Measurements from ENCODE around the gene PSG3.
"Not testable (repeated sequence)": the region's sequence is repeated elsewhere in the genome, so short reads cannot be mapped to it uniquely, and the experiment has no call there.

PSG3 gene

DNA sequence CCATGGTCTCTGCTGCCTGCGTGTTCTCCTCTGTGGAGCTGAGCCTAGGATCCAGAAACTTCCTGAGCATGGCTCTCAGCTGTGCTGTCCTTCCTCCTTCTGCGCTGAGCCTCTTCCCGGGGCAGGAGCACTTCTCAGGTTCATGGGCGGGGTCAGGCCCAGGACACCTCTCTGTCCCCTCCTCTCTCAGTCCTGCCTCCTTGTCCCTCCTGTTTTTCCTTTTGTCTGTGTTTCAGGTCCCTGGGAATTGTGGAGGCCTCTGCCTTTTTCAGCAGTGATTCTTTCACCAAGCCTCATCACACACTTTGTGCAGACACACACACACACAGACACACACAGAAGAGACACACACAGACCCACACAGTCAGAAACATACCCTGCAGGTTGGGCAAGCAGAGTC lies at the start of gene PSG3:
Gene PSG3, minus strand, starts transcription at position 101 of the 400 bp plus-strand sequence. Its CDS starts 97 bp downstream, at position 4.
- DNase-seq (ENCODE audit: extremely low read depth in 1 of 2, low read depth in 1 of 2): not testable (repeated sequence)

DNA sequence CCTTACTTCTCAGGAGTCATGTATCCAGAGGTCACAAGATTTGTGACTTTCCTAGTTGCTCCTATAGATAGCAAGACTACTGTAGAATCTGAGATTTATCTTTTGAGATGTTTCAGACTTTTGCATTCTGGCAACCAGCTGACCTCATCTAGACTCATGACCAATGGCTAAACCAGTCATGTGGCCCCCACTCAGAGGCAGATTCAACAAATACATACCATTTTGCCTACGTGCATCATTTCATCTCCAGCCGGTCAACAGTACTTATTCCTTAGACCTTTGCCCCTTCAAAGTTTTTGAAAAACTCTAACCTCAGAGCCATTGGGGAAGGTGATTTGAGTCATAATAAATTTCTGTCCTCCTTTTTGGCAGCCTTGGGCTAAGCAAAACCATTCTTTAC lies 48.5 kb upstream of the PSG3 start:
- not testable (repeated sequence) for DNase-seq (ENCODE audit: extremely low read depth in 1 of 2, low read depth in 1 of 2)

DNA sequence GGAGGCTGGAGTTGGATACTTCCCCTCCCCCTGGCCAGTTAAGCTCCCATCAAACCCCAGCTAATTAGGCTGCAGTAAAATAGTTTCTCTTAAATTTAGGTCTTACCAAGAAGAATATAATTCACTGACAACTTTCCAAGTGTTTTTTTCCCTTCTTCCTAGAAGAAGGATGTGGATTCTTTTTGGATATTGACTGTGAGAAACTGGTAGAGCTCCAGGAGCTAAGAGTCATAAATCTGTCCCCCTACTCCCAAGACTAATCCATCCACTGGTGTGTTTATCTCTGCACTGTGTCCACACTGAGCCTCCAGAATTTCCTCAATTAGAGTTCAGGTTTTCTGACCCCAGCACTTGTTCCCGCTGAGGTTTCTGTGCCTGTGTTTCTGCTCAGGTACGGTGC lies 47.5 kb upstream of the PSG3 start:
- DNase-seq (ENCODE audit: extremely low read depth in 1 of 2, low read depth in 1 of 2): not testable (repeated sequence)

DNA sequence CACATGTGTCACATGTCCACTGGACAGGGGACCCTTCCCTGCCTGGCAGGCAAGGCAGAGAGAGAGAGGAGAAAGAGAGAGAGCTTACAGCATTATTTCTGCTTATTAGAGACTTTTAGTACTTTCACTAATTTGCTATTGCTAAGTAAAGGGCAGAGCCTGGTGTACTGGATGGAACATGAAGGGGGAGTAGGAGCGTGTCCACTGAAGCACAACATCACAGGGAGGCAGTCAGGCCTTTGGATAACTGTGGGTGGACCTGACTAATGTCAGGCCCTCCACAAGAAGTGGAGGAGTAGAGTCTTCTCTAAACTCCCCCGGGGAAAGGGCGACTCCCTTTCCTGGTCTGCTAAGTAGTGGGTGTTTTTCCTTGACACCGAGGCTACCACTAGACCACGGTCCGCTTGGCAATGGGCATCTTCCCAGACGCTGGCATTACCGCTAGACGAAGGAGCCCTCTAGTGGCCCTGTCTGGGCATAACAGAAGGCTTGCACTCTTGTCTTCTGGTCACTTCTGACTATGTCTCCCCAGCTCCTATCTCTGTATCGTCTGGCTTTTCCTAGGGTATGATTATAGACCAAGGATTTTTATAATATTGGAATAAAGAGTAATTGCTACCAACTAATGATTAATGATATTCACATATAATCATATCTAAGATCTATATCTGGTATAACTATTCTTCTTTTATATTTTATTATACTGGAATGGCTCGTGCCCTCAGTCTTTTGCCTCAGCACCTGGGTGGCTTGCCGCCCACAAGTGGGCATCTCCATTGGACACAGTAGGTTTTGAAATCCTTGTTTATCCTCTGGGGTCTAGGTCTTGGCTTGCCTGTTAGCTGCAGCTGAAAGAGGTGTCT lies 36.7 kb upstream of the PSG3 start:
- peak in 1 of 2 donors; percentile 19 for DNase-seq (ENCODE audit: extremely low read depth in 1 of 2, low read depth in 1 of 2)

DNA sequence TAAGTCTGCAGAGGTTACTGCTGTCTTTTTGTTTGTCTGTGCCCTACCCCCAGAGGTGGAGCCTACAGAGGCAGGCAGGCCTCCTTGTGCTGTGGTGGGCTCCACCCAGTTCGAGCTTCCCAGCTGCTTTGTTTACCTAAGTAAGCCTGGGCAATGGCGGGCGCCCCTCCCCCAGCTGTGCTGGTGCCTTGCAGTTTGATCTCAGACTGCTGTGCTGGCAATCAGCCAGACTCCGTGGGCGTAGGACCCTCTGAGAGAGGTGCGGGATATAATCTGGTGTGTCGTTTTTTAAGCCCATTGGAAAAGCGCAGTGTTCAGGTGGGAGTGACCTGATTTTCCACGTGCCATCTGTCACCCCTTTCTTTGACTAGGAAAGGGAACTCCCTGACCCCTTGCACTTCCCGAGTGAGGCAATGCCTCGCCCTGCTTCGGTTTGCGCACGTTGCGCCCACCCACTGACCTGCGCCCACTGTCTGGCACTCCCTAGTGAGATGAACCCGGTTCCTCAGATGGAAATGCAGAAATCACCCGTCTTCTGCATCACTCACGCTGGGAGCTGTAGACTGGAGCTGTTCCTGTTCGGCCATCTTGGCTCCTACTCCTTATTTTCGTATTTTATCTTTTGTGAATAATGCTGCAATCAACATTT lies 34.4 kb upstream of the PSG3 start:
- DNase-seq (ENCODE audit: extremely low read depth in 1 of 2, low read depth in 1 of 2): not testable (repeated sequence)

DNA sequence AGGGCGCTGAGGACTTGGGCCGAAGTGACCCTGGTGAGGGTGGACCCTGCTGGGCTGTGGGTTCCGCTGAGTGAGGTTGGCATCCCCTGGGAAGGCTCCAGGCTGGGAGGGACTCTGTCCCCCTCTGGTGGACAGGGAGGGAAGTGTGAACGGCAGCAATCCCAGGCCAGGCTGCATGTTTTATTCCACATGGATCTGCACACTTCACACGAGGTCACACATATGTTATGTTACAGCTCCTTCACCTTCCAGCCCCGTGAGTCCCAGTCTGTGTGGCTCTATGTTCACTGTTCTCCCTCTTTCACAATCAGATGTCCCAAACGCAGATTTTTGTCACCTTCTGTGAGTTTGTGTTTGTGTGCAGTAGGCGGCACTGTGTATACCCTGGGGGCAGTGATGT lies 27.0 kb upstream of the PSG3 start:
- not testable (repeated sequence) for DNase-seq (ENCODE audit: extremely low read depth in 1 of 2, low read depth in 1 of 2)

DNA sequence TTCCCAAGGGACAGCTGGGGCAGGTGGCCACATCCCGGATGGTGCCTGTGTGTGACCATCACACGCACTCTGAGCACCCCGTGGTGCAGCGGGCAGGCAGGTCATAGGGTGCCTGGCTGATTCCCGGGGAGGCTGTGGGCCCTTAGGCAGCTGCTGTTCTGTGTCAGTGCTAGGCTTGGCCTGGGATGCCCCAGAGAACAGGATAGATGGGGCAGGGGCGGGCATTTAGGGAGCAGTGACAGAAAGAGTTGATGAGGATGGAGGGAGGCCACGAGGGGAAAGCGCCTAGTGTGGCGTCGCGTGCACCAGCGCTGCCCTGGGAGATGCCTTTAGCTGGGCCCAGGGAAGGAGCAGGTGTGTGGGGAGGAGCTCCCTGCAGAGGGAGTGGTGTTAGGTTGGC lies 26.6 kb upstream of the PSG3 start:
- not testable (repeated sequence) for DNase-seq (ENCODE audit: extremely low read depth in 1 of 2, low read depth in 1 of 2)

DNA sequence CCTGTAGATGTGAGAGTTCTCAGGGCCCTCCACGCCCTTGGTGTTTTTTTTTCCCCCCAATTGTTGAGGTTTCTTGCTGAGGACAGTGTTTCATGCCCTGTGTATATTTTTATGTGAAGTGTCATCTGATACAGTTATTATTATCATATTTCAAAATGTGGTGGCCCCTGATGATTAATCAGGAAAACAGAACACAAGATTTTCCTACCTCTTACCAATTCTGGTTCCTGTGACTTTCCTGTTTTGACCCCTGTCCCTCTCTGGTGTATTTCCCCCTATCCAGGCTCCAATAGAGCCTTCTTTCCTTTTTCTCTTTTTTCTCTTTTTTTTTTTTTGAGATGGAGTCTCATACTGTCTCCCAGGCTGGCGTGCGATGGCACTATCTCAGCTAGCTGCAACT lies 24.6 kb upstream of the PSG3 start:
- no peak for DNase-seq (ENCODE audit: extremely low read depth in 1 of 2, low read depth in 1 of 2)

DNA sequence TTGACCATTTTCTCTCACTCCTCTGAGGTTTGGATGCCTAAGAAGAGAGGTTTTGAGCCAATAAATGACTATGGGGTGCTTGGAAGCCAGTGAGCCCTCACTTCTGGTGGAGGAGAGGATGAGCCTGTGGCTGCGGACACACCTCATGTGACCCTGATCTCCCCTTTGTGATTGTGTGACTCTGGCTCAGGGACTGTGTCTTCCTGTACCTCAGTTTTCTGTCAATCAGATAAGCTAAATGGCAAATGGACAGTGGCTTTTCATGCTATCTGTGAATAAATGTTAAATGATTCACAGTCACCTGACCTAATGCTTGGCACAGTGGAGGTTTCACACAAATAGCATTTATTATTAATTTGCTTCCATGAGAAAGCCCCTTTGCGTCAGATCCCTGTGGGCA lies 22.5 kb upstream of the PSG3 start:
- DNase-seq (ENCODE audit: extremely low read depth in 1 of 2, low read depth in 1 of 2): no peak

DNA sequence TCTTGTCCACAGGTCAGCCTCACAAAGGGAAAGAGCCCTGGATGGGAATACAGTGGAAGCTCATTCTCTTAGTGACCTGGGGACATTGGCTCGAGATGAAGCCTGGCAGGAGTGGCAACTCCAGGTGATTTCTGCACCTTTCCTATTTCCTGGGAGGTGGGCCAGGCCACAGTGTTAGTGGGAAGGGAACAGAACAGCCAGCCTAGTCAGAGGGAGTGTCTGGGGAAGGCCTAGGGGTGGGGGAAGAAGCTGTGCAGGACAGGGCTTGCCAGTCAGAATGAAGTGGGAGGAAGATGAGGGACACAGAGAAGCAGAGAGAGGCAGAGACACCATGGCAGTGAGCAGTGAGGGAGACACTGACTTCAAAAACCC lies 21.6 kb upstream of the PSG3 start:
- not testable (repeated sequence) for DNase-seq (ENCODE audit: extremely low read depth in 1 of 2, low read depth in 1 of 2)

DNA sequence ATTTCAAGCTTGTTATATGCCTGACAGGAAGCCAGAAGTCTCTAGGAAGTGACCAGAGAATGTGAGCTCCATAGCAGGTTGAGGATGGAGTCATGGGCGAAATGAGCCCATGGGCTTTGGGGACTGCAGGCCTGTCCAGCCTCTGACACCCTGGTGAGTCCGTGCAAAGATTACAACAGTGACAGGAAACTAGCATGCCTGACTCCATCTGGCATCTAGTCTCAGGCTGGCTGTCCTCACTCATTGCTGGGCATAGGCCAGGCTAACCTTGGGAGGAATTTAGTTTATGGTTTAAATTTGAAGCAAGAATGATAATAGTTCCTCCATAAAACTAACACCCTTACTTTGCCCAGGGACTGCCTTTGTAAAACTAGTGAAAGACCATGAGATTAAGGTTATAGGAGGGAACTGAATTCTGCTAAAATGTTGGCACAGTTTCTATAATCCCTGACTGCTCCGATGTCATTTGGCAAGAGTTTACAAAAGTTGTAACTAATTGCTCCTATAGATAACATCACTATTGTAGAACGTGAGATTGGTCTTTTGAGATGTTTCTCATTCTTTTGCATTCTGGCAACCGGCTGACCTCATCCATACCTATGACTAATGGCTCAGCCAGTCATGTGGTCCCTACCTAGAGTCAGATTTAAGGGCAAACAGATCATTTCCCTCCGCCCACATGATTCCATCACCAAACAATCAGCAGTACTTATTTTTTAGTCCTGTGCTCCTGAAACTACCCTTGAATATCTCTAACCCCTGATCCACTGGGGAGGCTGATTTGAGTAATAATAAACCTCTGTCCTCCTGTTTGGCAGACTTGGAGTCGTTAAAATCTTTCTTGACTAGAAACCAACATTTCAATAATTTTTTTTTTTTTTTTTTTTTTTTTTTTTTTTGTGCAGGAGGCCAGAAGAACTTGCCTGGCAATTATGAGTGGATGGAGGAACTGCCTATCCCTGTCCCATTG lies 21.0 kb upstream of the PSG3 start:
- peak in 1 of 2 donors; percentile 25 for DNase-seq (ENCODE audit: extremely low read depth in 1 of 2, low read depth in 1 of 2)

DNA sequence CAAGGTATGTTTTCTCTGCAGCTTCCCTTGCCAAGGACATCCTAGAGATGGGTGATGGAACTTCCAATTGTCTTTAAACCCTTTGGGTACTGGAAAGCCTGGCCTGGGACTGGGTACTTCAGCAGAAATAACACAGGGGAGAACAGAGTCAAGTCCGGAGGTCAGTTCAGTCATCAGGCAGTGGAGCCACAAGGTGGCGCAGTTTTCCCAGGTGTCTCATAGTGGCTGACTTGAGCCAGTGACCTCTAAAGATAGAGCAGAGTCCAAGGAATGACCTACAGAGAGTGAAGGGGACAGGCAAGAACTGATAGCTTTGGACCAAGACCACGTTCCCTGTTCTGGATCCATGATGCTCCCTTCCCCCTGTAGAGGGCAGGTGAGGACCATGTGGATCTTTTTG lies 18.4 kb upstream of the PSG3 start:
- DNase-seq (ENCODE audit: extremely low read depth in 1 of 2, low read depth in 1 of 2): peak in 1 of 2 donors; percentile 6

DNA sequence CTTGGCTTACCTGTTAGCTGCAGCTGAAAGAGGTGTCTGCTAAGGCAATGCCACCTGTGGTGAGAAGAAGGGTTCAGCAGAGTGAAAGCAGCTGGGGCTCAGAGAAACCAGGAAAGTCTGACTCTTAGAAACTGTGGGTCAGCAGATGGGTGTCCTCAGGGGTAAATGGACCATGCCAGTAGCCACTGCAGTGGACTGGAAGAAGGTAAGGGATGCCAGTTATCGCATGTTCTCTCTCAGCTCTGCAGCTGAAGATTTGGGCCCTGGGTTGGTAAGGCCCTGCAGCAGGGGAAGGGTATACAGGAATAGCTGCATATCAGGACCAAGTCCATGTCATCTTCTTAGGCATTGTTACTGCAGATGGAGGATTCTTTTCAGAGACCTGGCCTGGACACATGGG lies 12.0 kb upstream of the PSG3 start:
- not testable (repeated sequence) for DNase-seq (ENCODE audit: extremely low read depth in 1 of 2, low read depth in 1 of 2)

DNA sequence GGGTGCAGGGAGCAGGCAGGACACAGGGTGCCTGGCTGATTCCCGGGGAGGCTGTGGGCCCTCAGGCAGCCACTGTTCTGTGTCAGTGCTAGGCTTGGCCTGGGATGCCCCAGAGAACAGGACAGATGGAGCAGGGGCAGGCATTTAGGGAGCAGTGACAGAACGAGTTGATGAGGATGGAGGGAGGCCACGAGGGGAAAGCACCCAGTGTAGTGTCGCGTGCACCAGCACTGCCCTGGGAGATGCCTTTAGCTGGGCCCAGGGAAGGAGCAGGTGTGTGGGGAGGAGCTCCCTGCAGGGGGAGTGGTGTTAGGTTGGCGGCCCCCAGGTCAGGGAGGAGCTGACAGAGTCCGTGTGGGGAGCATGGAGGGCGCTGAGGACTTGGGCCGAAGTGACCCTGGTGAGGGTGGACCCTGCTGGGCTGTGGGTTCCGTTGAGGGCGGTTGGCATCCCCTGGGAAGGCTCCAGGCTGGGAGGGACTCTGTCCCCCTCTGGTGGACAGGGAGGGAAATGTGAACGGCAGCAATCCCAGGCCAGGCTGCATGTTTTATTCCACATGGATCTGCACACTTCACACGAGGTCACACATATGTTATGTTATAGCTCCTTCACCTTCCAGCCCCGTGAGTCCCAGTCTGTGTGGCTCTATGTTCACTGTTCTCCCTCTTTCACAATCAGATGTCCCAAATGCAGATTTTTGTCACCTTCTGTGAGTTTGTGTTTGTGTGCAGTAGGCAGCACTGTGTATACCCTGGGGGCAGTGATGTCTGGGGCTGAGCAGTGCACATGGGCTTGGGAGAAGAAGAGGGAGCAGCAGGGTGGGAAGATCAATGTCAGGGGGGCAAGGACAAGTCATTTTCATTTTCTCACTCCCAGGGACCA lies 1.7 kb upstream of the PSG3 start:
- DNase-seq (ENCODE audit: extremely low read depth in 1 of 2, low read depth in 1 of 2): not testable (repeated sequence)

DNA sequence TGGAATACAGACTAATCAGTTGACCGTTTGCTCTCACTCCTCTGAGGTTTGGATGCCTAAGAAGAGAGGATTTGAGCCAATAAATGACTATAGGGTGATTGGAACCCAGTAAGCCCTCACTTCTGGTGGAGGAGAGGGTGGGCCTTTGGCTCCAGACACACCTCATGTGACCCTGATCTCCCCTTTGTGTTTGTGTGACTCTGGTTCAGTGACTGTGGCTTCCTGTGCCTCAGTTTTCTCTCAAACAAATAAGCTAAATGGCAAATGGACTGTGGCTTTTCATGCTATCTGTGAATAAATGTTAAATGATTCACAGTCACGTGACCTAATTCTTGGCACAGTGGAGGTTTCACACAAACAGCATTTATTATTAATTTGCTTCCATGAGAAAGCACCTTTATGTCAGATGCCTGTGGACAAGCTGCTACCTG lies 2.7 kb downstream of the PSG3 start:
- not testable (repeated sequence) for DNase-seq (ENCODE audit: extremely low read depth in 1 of 2, low read depth in 1 of 2)

DNA sequence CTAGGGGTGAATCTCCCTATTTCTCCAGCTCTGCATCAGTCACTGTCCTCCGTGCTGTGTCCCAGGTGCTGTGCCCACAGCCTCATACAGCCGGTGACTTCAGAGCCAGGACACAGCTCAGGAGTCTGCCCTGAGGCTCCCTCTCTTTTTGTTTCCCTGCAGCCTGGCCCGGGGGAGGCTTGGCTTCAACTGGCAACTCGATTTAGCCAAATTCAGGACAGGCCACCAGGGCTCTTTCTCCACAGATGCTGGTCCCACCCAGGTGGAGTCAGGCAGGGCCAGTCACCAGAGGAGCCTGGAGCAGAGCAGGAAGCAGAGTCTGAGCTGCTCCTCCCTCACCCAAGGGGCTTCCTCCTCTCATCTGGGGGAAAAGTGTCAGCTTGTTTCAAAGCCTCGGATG lies 11.9 kb downstream of the PSG3 start:
- not testable (repeated sequence) for DNase-seq (ENCODE audit: extremely low read depth in 1 of 2, low read depth in 1 of 2)

DNA sequence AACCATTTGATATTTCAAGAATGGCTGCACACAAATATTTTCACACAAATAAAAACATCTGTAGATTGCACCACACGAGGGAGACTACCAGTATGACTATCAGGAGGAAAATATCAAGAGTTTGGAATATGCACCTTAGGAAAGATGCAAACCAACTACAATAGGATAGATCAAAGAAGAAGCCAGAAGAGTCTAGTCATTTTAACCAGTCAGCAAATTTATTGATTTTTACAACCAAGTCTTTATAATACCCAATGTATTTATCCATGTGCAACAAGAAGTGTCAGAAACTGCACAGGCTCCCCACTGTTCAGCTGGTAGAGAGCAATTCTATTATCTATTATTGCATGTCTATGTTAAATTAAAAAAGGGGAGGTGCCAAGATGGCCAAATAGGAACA lies 26.3 kb downstream of the PSG3 start:
- DNase-seq (ENCODE audit: extremely low read depth in 1 of 2, low read depth in 1 of 2): not testable (repeated sequence)

DNA sequence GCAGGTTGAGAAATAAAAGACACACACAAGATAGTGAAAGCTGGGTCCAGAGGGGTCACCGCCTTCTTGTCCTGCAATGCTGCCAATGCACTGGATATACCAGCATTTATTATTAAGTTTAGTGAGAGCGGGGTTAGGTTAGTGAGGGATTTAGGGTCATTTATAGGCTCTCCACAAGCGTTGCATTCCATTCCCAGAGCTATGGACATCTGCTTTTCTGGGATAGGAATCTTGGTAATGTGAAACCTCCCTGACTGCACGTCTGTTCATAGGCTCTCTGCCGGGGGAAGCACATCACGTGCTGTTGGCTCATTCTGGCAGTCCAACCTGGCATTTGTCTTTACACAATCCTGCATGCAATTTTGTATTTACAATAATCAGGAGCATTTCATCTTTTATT lies 27.5 kb downstream of the PSG3 start:
- not testable (repeated sequence) for DNase-seq (ENCODE audit: extremely low read depth in 1 of 2, low read depth in 1 of 2)

DNA sequence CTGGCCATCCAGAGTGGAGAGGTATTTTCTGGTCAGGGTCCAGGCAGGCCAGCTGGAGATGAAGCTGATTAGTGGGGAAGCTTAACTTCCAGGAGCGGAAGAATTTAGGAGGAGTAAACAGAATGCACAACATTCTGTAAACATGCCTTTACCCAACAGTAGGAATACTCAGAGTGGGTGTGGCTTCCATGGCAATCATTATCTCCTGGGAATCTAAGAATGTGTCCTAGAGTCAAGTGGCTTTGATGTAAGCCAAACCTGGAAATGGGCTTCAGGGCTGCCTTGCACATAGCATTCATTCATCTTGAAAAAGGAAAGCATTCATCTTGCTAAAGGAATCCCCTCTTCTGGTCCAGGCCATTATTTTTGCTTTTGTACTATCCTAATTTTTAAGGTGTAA lies 29.3 kb downstream of the PSG3 start:
- not testable (repeated sequence) for DNase-seq (ENCODE audit: extremely low read depth in 1 of 2, low read depth in 1 of 2)

DNA sequence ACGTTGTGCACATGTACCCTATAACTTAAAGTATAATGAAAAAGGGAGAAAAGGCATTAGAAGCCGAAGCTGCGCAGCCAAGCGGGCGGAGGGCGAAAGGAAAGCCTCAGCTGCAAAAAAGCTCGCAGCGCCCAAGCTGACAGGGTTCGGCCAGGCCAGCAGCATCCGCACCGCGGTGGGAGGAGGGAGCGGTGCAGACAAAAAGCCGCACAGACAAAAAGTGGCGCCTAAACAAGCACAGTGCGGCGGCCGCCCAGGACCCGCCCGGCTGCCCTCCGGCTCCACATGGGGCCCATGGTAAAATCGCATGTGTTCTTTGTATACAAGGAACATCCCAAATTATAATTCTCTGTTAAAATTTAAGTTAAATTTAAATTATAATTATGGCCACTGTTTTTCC lies 42.4 kb downstream of the PSG3 start:
- DNase-seq (ENCODE audit: extremely low read depth in 1 of 2, low read depth in 1 of 2): no peak
